SK-N-SH treated with all-trans-retinoic acid at 6 μM for 48 hours (cell line): ENCODE measurements around the gene CBFA2T2.

Experiments
- ATAC-seq: fragments of 200-7000 bp; cut with Tn5 transposase; 3 replicates; pipeline ENCODE4 v1.9.1; 2020; ENCODE audit warnings: mild to moderate bottlenecking, moderate library complexity
- ARNTL ChIP-seq: fragments of 450-650 bp; formaldehyde crosslinking; IDR thresholded peaks from 2 replicates; pipeline ENCODE4 v1.5.0; 2020; ENCODE audit warnings: low read depth, mild to moderate bottlenecking, moderate library complexity, borderline replicate concordance
- BACH2 ChIP-seq: fragments of 250-450 bp; sonication (Bioruptor Pico); IDR thresholded peaks from 2 replicates; pipeline ENCODE4 v1.9.0; 2021; ENCODE audit warnings: mild to moderate bottlenecking, borderline replicate concordance
- CSDC2 ChIP-seq: fragments of 250-450 bp; sonication (Bioruptor Pico); IDR thresholded peaks from 2 replicates; pipeline ENCODE4 v1.5.0; 2020; ENCODE audit warnings: mild to moderate bottlenecking, moderate library complexity
- ESRRG ChIP-seq: fragments of 250-450 bp; sonication (Bioruptor Pico); IDR thresholded peaks from 2 replicates; pipeline ENCODE4 v1.6.1; 2021; ENCODE audit warnings: mild to moderate bottlenecking
- GLIS3 ChIP-seq: fragments of 250-450 bp; sonication (Bioruptor Pico); IDR thresholded peaks from 2 replicates; pipeline ENCODE4 v1.5.0; 2020; ENCODE audit warnings: mild to moderate bottlenecking, moderate library complexity
- ISL1 ChIP-seq: fragments of 250-450 bp; sonication (Bioruptor Pico); IDR thresholded peaks from 2 replicates; pipeline ENCODE4 v2.1.2; 2022; ENCODE audit warnings: mild to moderate bottlenecking, moderate library complexity
- OSR1 ChIP-seq: fragments of 250-450 bp; sonication (Bioruptor Pico); IDR thresholded peaks from 2 replicates; pipeline ENCODE4 v1.8.0; 2022; ENCODE audit warnings: moderate library complexity, mild to moderate bottlenecking, inconsistent platforms
- PPARA ChIP-seq: fragments of 250-450 bp; sonication (Bioruptor Pico); IDR thresholded peaks from 2 replicates; pipeline ENCODE4 v1.5.0; 2020; ENCODE audit warnings: mild to moderate bottlenecking, borderline replicate concordance
- RARB ChIP-seq: fragments of 250-450 bp; sonication (Bioruptor Pico); IDR thresholded peaks from 2 replicates; pipeline ENCODE4 v1.8.0; 2021; ENCODE audit warnings: mild to moderate bottlenecking, moderate library complexity
- SNAI2 ChIP-seq: fragments of 250-450 bp; sonication (Bioruptor Pico); IDR thresholded peaks from 2 replicates; pipeline ENCODE4 v1.5.0; 2020; ENCODE audit warnings: mild to moderate bottlenecking, moderate library complexity
- TCF4 ChIP-seq: fragments of 250-450 bp; sonication (Bioruptor Pico); IDR thresholded peaks from 2 replicates; pipeline ENCODE4 v1.8.0; 2021; ENCODE audit warnings: mild to moderate bottlenecking, moderate library complexity, borderline replicate concordance
- TOX ChIP-seq: fragments of 250-450 bp; sonication (Bioruptor Pico); IDR thresholded peaks from 2 replicates; pipeline ENCODE4 v1.8.0; 2021; ENCODE audit warnings: mild to moderate bottlenecking, moderate library complexity, borderline replicate concordance
- ZC3H10 ChIP-seq: fragments of 250-450 bp; sonication (Bioruptor Pico); IDR thresholded peaks from 2 replicates; pipeline ENCODE4 v1.5.1; 2021; ENCODE audit warnings: mild to moderate bottlenecking, moderate library complexity
- ZFP30 ChIP-seq: fragments of 450-650 bp; formaldehyde crosslinking; IDR thresholded peaks from 2 replicates; pipeline ENCODE4 v1.5.0; 2022; ENCODE audit warnings: mild to moderate bottlenecking, moderate library complexity
- ZNF565 ChIP-seq: fragments of 450-650 bp; formaldehyde crosslinking; conservative IDR thresholded peaks from 2 replicates; pipeline ENCODE4 v1.5.0; 2020; ENCODE audit warnings: low read depth, mild to moderate bottlenecking, moderate library complexity
- ZNF70 ChIP-seq: fragments of 450-650 bp; formaldehyde crosslinking; IDR thresholded peaks from 2 replicates; pipeline ENCODE4 v1.5.0; 2020; ENCODE audit warnings: mild to moderate bottlenecking, moderate library complexity
- ZNF8 ChIP-seq: fragments of 450-650 bp; formaldehyde crosslinking; IDR thresholded peaks from 2 replicates; pipeline ENCODE4 v1.5.0; 2020; ENCODE audit warnings: mild to moderate bottlenecking, moderate library complexity
- TF ChIP-seq, protein P1 (sequence below): fragments of 250-450 bp; sonication (Bioruptor Pico); IDR thresholded peaks from 2 replicates; pipeline ENCODE4 v1.5.0; 2020; ENCODE audit warnings: mild to moderate bottlenecking, moderate library complexity
- TF ChIP-seq, protein P2 (sequence below): fragments of 250-450 bp; sonication (Bioruptor Pico); IDR thresholded peaks from 2 replicates; pipeline ENCODE4 v1.5.1; 2021; ENCODE audit warnings: mild to moderate bottlenecking, moderate library complexity
- TF ChIP-seq, protein P3 (sequence below): fragments of 250-450 bp; sonication (Bioruptor Pico); IDR thresholded peaks from 2 replicates; pipeline ENCODE4 v1.8.0; 2021; ENCODE audit warnings: low read depth, mild to moderate bottlenecking, moderate library complexity, borderline replicate concordance
- TF ChIP-seq, protein P4 (sequence below): fragments of 250-450 bp; sonication (Bioruptor Pico); IDR thresholded peaks from 2 replicates; pipeline ENCODE4 v1.5.1; 2020; ENCODE audit warnings: low read depth, mild to moderate bottlenecking, moderate library complexity

CBFA2T2 gene

DNA sequence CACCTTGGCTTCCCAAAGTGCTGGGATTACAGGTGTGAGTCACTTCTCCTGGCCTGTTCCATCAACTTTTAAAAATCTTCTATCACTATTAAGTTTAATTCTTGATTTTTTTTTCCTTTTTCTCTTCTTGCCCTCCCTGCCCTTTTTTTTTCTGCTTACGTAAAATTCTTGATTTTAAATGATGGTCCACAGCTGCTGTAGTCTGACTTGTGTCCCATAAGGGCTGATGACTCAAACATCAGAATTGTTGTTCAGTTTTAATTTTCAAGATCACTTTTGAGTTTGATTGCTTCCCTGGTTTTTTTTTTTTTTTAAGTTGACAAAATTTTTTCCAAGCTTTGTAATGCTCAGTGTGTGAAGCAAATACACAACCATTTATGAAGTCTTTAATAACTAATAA is 61.9 kb downstream of the CBFA2T2 start (continued):
- no peak for TF ChIP-seq ZNF8 (CRISPR knock-in tag)
- no peak for TF ChIP-seq CSDC2 (CRISPR knock-in tag)
- TF ChIP-seq TCF4 (CRISPR knock-in tag): no peak
- TF ChIP-seq ARNTL (CRISPR knock-in tag): no peak
- TF ChIP-seq, all 23 proteins: peak for 0

DNA sequence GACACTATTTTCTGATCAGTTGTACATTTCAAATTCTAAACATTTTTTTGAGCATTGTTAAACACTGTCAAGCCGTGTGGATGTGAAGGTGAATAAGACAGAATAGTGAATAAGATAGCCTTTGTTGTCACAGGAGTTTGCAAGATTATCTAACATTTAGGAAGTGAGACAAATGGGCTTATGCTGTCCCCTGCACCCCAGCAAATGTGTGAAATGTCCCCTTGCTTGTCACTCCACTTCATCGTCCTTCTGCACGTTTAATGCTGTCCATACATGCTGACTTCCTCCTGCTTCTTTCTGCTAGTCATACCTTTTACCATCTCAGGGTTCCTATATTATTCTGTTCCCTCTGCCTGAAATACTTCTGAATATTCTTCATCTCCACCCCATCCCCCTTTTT is 62.6 kb downstream of the CBFA2T2 start:
- TF ChIP-seq ZNF70 (CRISPR knock-in tag) (no peak), ARNTL (CRISPR knock-in tag) (no peak), ESRRG (CRISPR knock-in tag) (no peak), ZC3H10 (CRISPR knock-in tag) (no peak), GLIS3 (CRISPR knock-in tag) (no peak), OSR1 (CRISPR knock-in tag) (no peak), ZNF565 (no peak), BACH2 (CRISPR knock-in tag) (no peak), ZFP30 (no peak), SNAI2 (CRISPR knock-in tag) (no peak), RARB (CRISPR knock-in tag) (no peak), TCF4 (CRISPR knock-in tag) (no peak)
- TF ChIP-seq, protein P1, sequence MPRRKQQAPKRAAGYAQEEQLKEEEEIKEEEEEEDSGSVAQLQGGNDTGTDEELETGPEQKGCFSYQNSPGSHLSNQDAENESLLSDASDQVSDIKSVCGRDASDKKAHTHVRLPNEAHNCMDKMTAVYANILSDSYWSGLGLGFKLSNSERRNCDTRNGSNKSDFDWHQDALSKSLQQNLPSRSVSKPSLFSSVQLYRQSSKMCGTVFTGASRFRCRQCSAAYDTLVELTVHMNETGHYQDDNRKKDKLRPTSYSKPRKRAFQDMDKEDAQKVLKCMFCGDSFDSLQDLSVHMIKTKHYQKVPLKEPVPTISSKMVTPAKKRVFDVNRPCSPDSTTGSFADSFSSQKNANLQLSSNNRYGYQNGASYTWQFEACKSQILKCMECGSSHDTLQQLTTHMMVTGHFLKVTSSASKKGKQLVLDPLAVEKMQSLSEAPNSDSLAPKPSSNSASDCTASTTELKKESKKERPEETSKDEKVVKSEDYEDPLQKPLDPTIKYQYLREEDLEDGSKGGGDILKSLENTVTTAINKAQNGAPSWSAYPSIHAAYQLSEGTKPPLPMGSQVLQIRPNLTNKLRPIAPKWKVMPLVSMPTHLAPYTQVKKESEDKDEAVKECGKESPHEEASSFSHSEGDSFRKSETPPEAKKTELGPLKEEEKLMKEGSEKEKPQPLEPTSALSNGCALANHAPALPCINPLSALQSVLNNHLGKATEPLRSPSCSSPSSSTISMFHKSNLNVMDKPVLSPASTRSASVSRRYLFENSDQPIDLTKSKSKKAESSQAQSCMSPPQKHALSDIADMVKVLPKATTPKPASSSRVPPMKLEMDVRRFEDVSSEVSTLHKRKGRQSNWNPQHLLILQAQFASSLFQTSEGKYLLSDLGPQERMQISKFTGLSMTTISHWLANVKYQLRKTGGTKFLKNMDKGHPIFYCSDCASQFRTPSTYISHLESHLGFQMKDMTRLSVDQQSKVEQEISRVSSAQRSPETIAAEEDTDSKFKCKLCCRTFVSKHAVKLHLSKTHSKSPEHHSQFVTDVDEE (CRISPR knock-in tag): no peak
- TF ChIP-seq, protein P2, sequence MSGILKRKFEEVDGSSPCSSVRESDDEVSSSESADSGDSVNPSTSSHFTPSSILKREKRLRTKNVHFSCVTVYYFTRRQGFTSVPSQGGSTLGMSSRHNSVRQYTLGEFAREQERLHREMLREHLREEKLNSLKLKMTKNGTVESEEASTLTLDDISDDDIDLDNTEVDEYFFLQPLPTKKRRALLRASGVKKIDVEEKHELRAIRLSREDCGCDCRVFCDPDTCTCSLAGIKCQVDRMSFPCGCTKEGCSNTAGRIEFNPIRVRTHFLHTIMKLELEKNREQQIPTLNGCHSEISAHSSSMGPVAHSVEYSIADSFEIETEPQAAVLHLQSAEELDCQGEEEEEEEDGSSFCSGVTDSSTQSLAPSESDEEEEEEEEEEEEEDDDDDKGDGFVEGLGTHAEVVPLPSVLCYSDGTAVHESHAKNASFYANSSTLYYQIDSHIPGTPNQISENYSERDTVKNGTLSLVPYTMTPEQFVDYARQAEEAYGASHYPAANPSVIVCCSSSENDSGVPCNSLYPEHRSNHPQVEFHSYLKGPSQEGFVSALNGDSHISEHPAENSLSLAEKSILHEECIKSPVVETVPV (CRISPR knock-in tag): no peak
- TF ChIP-seq, protein P3, sequence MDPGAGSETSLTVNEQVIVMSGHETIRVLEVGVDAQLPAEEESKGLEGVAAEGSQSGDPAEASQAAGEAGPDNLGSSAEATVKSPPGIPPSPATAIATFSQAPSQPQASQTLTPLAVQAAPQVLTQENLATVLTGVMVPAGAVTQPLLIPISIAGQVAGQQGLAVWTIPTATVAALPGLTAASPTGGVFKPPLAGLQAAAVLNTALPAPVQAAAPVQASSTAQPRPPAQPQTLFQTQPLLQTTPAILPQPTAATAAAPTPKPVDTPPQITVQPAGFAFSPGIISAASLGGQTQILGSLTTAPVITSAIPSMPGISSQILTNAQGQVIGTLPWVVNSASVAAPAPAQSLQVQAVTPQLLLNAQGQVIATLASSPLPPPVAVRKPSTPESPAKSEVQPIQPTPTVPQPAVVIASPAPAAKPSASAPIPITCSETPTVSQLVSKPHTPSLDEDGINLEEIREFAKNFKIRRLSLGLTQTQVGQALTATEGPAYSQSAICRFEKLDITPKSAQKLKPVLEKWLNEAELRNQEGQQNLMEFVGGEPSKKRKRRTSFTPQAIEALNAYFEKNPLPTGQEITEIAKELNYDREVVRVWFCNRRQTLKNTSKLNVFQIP: no peak
- ATAC-seq: no peak

DNA sequence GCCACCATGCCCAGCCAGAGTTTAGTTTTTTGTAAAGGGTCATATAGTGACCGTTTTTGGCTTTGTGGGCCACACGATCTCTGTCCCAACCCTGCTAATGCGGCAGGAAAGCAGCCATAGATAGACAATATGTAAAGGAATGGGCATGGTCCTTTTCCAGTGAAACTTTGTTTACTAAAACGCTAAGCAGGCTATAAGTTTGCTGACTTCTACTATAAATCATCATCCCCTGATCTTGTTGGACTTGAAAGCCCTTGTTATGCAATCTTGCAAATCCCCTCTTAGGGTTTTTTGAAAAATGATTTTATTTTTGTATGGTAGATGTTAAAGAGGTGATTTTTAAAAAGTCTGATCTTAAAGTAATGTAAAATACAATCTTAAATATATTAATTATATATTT is 63.6 kb downstream of the CBFA2T2 start:
- no peak for ATAC-seq
- TF ChIP-seq TOX (CRISPR knock-in tag): no peak
- no peak for TF ChIP-seq ISL1 (CRISPR knock-in tag)
- no peak for TF ChIP-seq RARB (CRISPR knock-in tag)
- no peak for TF ChIP-seq CSDC2 (CRISPR knock-in tag)
- no peak for TF ChIP-seq PPARA
- TF ChIP-seq, protein P2 (CRISPR knock-in tag): no peak
- TF ChIP-seq ARNTL (CRISPR knock-in tag): no peak
- no peak for TF ChIP-seq GLIS3 (CRISPR knock-in tag)
- TF ChIP-seq, protein P1 (CRISPR knock-in tag): no peak
- no peak for TF ChIP-seq ZNF70 (CRISPR knock-in tag)
- no peak for TF ChIP-seq ZC3H10 (CRISPR knock-in tag)
- TF ChIP-seq, protein P4, sequence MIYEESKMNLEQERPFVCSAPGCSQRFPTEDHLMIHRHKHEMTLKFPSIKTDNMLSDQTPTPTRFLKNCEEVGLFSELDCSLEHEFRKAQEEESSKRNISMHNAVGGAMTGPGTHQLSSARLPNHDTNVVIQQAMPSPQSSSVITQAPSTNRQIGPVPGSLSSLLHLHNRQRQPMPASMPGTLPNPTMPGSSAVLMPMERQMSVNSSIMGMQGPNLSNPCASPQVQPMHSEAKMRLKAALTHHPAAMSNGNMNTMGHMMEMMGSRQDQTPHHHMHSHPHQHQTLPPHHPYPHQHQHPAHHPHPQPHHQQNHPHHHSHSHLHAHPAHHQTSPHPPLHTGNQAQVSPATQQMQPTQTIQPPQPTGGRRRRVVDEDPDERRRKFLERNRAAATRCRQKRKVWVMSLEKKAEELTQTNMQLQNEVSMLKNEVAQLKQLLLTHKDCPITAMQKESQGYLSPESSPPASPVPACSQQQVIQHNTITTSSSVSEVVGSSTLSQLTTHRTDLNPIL (CRISPR knock-in tag): no peak
- TF ChIP-seq, protein P3: no peak
- TF ChIP-seq OSR1 (CRISPR knock-in tag): no peak
- TF ChIP-seq TCF4 (CRISPR knock-in tag): no peak
- no peak for TF ChIP-seq ZNF565
- TF ChIP-seq ESRRG (CRISPR knock-in tag): no peak
- no peak for TF ChIP-seq ZFP30
- no peak for TF ChIP-seq ZNF8 (CRISPR knock-in tag)
